ENCODE measurements around the gene CLNK. TPM values are rescaled to one million over a fixed set of nuclear protein-coding genes. Genes with fewer than 3 reads are reported as not detected.

The CLNK gene
- total RNA-seq, 2 experiments from 2014 or later: 0.05 to 0.17 TPM

GRCh38 chr4:10659251-10659650 lies 25.3 kb downstream of the CLNK start:
- H3K27ac ChIP-seq (ENCODE audit: low read depth in 1 of 2, low read length in 2 of 2): no peak overlapping the region
- H3K4me3 ChIP-seq (ENCODE audit: low read length): no peak overlapping the region
- TF ChIP-seq CTCF (IDR thresholded peaks at IDR 0.05): no peak
- no peaks in the 10 kb centered on the region for H3K36me3 Mint-ChIP-seq (ENCODE audit: low read depth)
- ChIA-PET POLR2A (no interaction called here), CTCF (no interaction called here)
- intact Hi-C loops (cut with DNase I, micrococcal nuclease): no loop called here
- peaks cover 19% of the 10 kb centered on the region for H3K4me1 Mint-ChIP-seq (ENCODE audit: low read depth)
- no peak for DNase-seq
- no peak for ATAC-seq (ENCODE audit: poor library complexity)
- no peaks in the 10 kb centered on the region for H3K36me3 ChIP-seq (ENCODE audit: insufficient read depth, low read length)
- H3K27me3 Mint-ChIP-seq: peaks cover 5% of the 10 kb centered on the region
- H3K27ac Mint-ChIP-seq: no peak overlapping the region
- no peak overlapping the region for H3K4me3 Mint-ChIP-seq
- no peaks in the 10 kb centered on the region for H3K4me1 ChIP-seq (ENCODE audit: insufficient read depth, low read length)
- H3K9me3 Mint-ChIP-seq: no peaks in the 10 kb centered on the region
- no peaks in the 10 kb centered on the region for H3K27me3 ChIP-seq (ENCODE audit: control insufficient read depth in 1 of 2, insufficient read depth in 2 of 2, low read length in 2 of 2)
- H3K9me3 ChIP-seq (ENCODE audit: control insufficient read depth in 1 of 2, insufficient read depth in 1 of 2, low read length in 2 of 2): peaks cover 0 to 3% of the 10 kb centered on the region in 2 experiments

- DNase-seq: no peak
- ChIA-PET POLR2A (no interaction called here), CTCF (no interaction called here)
- Histone ChIP-seq H3K4me1 (ENCODE audit: insufficient read depth, low read length) (no peaks in the 10 kb centered on the region), H3K27me3 (ENCODE audit: control insufficient read depth in 1 of 2, insufficient read depth in 2 of 2, low read length in 2 of 2) (no peaks in the 10 kb centered on the region), H3K27ac (ENCODE audit: low read depth in 1 of 2, low read length in 2 of 2) (peak overlapping the region in 1 of 2 donors; percentile 17), H3K9me3 (ENCODE audit: control insufficient read depth in 1 of 2, insufficient read depth in 1 of 2, low read length in 2 of 2) (peaks cover 0 to 3% of the 10 kb centered on the region in 2 experiments), H3K4me3 (ENCODE audit: low read length) (no peak overlapping the region), H3K36me3 (ENCODE audit: insufficient read depth, low read length) (no peaks in the 10 kb centered on the region)
- TF ChIP-seq CTCF (IDR thresholded peaks at IDR 0.05): no peak
- Mint-ChIP-seq H3K27ac (peak overlapping the region; percentile 28), H3K27me3 (peaks cover 5% of the 10 kb centered on the region), H3K4me3 (peak overlapping the region; percentile 34), H3K36me3 (ENCODE audit: low read depth) (no peaks in the 10 kb centered on the region), H3K4me1 (ENCODE audit: low read depth) (peaks cover 19% of the 10 kb centered on the region), H3K9me3 (no peaks in the 10 kb centered on the region)
- no peak for ATAC-seq (ENCODE audit: poor library complexity)
- intact Hi-C loops (cut with DNase I, micrococcal nuclease): no loop called here
Measured at GRCh38 chr4:10656988-10657387, 27.6 kb downstream of the CLNK start.

- Mint-ChIP-seq H3K9me3 (no peaks in the 10 kb centered on the region), H3K4me3 (no peak overlapping the region), H3K4me1 (ENCODE audit: low read depth) (peaks cover 19% of the 10 kb centered on the region), H3K27ac (no peak overlapping the region), H3K27me3 (peaks cover 5% of the 10 kb centered on the region), H3K36me3 (ENCODE audit: low read depth) (no peaks in the 10 kb centered on the region)
- ATAC-seq (ENCODE audit: poor library complexity) (no peak), DNase-seq (no peak)
- H3K4me3 ChIP-seq (ENCODE audit: low read length): no peak overlapping the region
- no peaks in the 10 kb centered on the region for H3K36me3 ChIP-seq (ENCODE audit: insufficient read depth, low read length)
- no peak overlapping the region for H3K27ac ChIP-seq (ENCODE audit: low read depth in 1 of 2, low read length in 2 of 2)
- intact Hi-C loops (cut with DNase I, micrococcal nuclease): no loop called here
- no peaks in the 10 kb centered on the region for H3K27me3 ChIP-seq (ENCODE audit: control insufficient read depth in 1 of 2, insufficient read depth in 2 of 2, low read length in 2 of 2)
- TF ChIP-seq CTCF (IDR thresholded peaks at IDR 0.05): no peak
- peaks cover 0 to 3% of the 10 kb centered on the region in 2 experiments for H3K9me3 ChIP-seq (ENCODE audit: control insufficient read depth in 1 of 2, insufficient read depth in 1 of 2, low read length in 2 of 2)
- POLR2A ChIA-PET: no interaction called here
- H3K4me1 ChIP-seq (ENCODE audit: insufficient read depth, low read length): no peaks in the 10 kb centered on the region
- CTCF ChIA-PET: no interaction called here
Measured at GRCh38 chr4:10656420-10656819, 28.1 kb downstream of the CLNK start.

Data from CD4-positive, alpha-beta T cell (primary cell).